ENCODE data around the gene AGPS.

Gene AGPS

GRCh38 chr2:177528351-177528933 lies 135.9 kb downstream of the AGPS start:
- no peak for DNase-seq (ENCODE audit: low read depth, low spot score)

GRCh38 chr2:177529166-177529565 lies 136.6 kb downstream of the AGPS start:
- no peak for DNase-seq (ENCODE audit: low read depth, low spot score)

DNA sequence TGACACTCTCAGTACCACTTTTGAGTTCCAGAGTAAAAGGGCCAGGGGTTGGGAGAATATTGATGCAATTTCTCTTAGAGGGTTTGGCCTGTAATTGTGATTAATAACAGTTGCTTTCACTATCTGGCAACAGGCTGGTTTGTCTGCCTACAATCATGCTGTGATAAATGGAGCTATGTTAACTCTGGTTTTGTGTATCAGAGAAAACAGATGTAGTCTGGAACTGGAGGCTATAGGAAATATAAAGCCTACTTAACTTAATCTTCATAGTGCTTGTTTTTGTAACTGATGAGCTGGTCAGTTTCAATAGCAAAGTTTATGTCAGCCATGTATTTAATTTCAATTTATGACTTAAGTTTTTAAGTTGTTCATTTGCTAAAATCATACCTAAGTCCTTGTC lies 138.0 kb downstream of the AGPS start:
- DNase-seq (ENCODE audit: low read depth, low spot score) = no peak

GRCh38 chr2:177531706-177532105 lies 139.1 kb downstream of the AGPS start:
- no peak for DNase-seq (ENCODE audit: low read depth, low spot score)

DNA sequence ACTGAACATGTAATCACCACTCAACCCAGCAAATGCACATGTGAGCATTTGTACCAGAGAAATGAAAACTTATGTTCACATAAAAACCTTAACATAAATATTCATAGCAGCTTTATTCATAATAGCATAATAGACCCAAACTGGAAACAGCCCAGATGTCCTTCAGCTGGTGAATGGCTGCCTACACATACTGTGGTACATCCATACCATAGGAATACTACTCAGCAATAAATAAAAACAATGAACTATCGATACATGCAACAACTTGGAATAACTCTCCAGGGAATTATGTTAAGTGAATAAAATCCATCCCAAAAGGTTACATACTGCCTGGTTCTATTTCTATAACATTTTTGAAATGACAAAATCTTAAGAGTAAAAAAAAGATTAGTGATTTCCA lies 140.0 kb downstream of the AGPS start:
- no peak for DNase-seq (ENCODE audit: low read depth, low spot score)

DNA sequence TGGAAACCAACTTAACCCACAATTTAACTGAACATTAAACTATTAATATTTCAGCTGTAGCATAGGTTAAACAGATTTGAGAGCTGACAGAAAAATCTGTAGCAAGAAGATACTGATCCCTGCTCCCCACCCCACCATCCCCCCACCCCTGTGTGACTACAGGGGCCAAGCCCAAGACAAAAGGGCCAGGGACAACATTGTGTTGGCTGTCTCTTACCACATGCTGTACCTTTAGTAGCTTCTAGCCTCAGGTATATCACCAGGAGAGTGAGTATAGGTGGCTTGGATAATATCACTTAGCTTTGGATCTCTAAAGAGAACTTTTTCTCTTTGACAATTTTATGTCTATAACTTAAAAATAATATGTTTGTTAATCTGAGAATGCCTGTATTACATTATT lies 140.7 kb downstream of the AGPS start:
- DNase-seq (ENCODE audit: low read depth, low spot score) = no peak

DNA sequence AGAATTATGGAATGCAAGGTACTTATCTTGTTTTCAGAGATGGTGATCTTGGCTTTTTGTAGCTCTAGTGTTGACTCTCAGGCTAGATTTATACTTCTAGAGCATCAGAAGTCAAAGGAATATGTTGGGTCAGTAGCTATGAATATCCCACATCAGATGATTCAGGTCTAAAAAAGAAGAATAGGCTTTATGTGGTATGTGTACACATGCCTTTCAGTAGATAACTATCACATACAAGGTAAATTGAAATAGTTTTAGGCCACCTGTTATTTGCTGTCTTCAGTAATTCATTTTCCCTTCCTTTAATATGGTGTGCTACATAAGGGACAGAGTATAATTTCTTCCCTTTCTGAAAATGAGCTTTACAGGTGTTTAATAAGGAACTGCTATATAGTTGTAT lies 142.4 kb downstream of the AGPS start:
- no peak for DNase-seq (ENCODE audit: low read depth, low spot score)

DNA sequence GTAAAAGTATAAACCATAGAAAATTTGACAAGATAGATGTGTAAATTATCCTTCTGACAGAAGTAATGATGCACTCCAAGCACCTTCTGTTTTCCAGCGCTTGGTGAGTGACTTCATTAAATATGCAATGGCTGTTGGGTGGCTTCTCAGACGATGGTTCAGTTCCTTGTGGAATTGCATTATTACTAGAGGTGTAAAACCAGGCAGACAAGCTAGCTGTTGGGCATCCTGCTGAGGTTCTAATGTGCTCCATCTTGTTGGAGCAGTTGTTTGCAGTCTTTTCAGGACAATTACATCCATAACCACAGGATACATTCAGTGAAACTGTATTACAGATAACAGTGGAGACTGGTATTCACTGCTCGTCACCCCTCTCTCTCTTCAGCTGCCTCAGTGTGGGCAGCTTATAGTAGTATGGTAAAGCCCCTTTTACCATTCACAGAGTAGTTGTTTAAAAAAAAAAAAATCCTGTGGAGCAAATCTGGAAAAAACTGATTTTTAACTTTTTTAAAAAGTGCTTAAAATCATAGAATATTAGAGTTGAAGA lies 143.5 kb downstream of the AGPS start:
- no peak for DNase-seq (ENCODE audit: low read depth, low spot score)

DNA sequence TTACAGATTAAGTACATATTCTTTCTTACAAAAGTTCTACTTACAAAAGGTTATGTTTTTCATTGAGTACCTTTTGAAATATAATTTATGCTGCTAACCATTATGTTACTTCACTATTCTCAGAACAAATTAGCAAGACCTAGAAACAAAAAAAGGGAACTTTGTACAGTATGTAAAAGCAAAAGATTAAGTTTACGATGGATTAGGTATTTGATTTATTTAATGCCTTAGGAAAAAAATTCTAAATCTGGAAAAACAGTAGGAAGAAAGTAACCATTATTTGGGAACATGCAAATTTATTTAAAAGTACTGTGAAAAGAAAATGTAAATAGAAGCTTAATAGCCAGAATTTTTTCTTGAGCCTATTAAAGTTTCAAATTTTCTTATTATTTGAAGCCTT lies 144.6 kb downstream of the AGPS start:
- no peak for DNase-seq (ENCODE audit: low read depth, low spot score)

GRCh38 chr2:177537636-177538035 lies 145.1 kb downstream of the AGPS start:
- no peak for DNase-seq (ENCODE audit: low read depth, low spot score)

DNA sequence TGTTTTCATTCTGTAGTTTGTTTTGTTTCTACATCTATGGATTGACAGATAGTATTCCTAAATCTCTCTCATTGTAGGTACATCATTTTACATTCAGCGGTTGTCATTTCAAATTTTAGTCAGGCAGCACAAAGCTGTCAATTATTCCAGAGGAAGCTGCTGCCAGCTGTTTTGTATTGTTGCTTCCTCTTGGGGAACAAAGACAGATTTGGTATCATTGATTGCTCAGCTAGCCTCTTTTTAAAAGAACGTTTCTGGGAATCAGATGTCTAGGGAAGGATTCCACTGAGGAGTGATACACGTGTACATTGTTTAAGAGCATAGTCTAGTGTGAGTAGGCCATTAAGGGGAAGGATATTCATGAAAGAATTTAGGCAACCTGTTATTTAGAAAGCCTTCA lies 145.8 kb downstream of the AGPS start:
- no peak for DNase-seq (ENCODE audit: low read depth, low spot score)

- DNase-seq (ENCODE audit: low read depth, low spot score) = no peak
These were observed 147.7 kb downstream of the AGPS start for GRCh38 chr2:177540283-177540682.

GRCh38 chr2:177541258-177541991 lies 148.9 kb downstream of the AGPS start:
- no peak for DNase-seq (ENCODE audit: low read depth, low spot score)

GRCh38 chr2:177542396-177542795 lies 149.8 kb downstream of the AGPS start:
- no peak for DNase-seq (ENCODE audit: low read depth, low spot score)

GRCh38 chr2:177543007-177543760 lies 150.6 kb downstream of the AGPS start:
- DNase-seq (ENCODE audit: low read depth, low spot score) = no peak

DNA sequence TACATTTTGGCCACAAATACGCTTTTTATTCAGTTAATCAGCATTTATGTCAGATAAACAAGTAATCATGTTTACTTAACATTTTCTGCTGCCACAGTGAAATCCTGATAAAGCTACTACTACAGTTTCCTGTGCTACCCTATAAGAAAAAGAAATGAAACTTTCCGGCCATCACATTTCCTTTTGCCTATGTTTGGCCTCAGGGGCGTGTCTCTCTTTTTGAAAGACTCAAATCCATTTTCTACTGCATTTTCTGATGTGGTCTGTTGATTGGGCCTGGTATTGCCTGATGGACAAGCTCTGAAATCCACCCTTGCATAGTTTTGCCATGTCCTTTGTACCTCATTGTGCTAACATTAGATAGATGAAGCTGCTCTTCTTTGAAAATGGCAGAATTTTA lies 152.6 kb downstream of the AGPS start:
- DNase-seq (ENCODE audit: low read depth, low spot score) = no peak

- DNase-seq (ENCODE audit: low read depth, low spot score) = peak; percentile 13
These were observed 153.5 kb downstream of the AGPS start for GRCh38 chr2:177545981-177546585.

- DNase-seq (ENCODE audit: low read depth, low spot score) = no peak
These were observed 154.5 kb downstream of the AGPS start for GRCh38 chr2:177547122-177547521.

GRCh38 chr2:177547772-177548171 lies 155.2 kb downstream of the AGPS start:
- no peak for DNase-seq (ENCODE audit: low read depth, low spot score)

DNA sequence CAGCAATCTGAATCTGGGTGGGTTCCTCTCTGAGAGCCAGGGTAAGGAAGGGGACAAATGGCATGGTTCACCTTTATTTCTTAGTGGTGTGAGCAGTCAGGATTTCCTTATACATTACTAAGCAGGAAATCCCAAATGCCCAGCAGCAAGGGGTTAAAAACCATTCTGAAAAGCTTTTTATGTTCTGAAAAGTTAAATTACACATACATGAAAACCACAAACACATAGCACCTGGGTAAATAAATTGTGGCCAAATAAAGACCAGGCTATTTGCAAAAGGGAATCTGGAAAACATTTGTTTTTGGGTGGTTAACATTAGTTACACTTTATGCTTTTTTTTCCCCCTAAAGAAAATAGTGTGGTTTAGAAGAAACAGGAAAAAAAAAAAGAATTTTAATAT lies 156.1 kb downstream of the AGPS start:
- DNase-seq (ENCODE audit: low read depth, low spot score) = no peak

- no peak for DNase-seq (ENCODE audit: low read depth, low spot score)
These were observed 156.6 kb downstream of the AGPS start for GRCh38 chr2:177549171-177549570.
